ENCODE results near the gene SLC26A8.

The SLC26A8 gene

DNA sequence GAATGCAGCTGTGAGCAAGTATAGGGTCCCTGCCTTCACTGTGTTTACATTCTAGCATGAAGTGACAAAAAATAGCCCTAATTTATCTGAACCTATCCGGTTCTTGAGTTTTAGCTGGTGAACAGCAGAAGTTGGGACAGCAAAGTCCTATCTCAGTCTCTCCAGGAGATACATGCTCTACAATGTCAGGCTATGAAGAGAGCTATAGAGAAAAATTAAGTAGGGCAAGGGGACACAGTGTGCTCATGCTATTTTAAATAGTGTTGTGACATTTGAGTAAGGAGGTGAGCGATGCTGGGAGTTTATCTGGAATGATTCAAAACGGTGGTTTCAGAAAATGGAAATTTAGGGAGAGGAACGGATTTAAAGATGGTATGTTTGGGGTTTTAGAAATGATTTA lies 124.0 kb downstream of the SLC26A8 start:
- in situ Hi-C loops (cut with MboI; ENCODE audit: low pct_unique_long_range_greater_than_20kb, low sequenced_read_pairs): no loop called here
- DNase-seq: no peak

DNA sequence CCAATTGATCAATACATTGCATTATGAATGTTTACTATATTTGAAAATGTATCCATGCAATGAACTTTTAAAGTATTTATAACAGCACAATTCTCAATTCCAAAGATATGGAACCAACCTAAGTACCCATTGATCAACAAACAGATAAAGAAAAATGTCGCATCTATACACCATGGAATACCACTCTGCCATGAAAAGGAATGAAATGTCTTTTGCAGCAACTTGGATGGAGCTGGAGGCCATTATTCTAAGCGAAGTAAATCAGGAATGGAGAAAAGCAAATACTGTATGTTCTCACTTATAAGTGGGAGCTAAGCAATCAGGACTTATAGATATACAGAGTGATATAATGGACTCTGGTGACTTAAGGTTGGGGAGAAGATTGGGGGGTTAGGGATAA lies 126.4 kb downstream of the SLC26A8 start:
- in situ Hi-C loops (cut with MboI; ENCODE audit: low pct_unique_long_range_greater_than_20kb, low sequenced_read_pairs): no loop called here
- no peak for DNase-seq

DNA sequence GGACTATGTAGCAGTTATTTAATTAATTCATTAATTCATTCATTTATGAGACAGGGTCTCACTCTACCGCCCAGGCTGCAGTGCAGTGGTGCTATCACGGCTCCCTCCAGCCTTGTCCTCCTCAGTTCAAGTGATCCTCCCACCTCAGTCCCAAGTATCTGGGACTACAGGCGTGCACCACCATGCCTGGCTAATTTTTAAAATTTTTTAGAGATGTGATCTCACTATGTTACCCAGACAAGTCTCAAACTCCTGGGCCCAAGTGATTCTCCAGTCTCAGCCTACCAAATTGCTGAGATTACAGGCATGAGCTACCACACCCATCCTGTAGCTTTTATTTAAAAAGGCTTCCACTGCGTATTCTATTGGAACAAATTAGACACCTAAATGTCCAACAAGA lies 127.0 kb downstream of the SLC26A8 start:
- DNase-seq: no peak
- in situ Hi-C loops (cut with MboI; ENCODE audit: low pct_unique_long_range_greater_than_20kb, low sequenced_read_pairs): no loop called here

DNA sequence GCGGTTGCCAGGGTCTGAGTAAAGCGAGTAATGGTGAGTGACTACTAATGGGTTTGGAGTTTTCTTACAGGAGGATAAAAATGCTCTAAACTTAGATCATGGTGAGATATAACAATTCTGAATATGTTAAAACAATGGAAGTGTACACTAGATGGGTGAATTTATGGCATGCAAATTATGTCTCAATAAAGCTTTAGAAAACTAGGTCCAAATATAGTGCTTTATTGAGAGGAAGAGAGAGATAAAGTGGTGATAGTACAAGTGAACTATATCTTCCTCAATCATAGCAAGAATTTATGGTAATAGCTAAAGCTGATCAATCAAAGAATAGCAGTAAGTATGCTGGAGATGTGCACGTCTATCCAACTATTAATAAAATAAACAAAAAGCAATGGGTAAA lies 127.4 kb downstream of the SLC26A8 start:
- in situ Hi-C loops (cut with MboI; ENCODE audit: low pct_unique_long_range_greater_than_20kb, low sequenced_read_pairs): no loop called here
- no peak for DNase-seq

DNA sequence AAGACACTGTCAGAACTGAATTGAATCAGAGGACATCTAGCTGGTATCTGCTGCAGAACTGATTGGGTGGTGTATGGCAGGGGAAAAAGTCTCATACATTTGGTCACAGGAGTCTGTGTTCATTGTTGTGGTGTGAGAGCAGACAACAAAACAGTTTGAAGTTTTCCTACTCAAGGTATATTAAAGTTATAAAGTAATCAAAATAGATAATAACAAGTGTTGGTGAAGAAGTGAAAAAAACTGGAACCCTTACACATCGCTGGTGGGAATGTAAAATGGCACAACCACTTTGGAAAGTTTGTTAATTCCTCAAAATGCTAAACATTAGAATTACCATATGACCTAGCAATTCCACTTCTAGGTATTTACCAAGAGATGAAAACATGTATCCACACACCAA lies 128.2 kb downstream of the SLC26A8 start:
- in situ Hi-C loops (cut with MboI; ENCODE audit: low pct_unique_long_range_greater_than_20kb, low sequenced_read_pairs): no loop called here
- DNase-seq: no peak

DNA sequence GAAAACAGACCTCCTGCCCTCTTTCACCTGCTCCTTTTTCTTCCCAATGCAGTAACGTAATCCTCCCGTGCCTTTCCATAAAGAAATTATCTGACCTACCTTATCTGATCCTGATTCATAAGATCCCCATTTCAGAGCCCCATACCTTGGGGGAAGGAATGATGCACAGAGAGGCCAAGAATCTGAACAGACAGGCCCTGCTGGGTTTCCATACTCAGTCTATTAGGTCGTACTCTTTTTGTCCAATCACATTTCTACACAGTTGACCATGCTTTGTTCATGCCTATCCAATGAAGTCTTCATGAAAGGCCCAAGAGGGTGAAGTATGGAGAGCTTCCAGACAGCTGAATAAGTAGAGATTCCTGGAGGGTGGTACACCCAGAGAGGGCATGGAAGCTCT lies 128.9 kb downstream of the SLC26A8 start:
- DNase-seq: no peak
- in situ Hi-C loops (cut with MboI; ENCODE audit: low pct_unique_long_range_greater_than_20kb, low sequenced_read_pairs): no loop called here

DNA sequence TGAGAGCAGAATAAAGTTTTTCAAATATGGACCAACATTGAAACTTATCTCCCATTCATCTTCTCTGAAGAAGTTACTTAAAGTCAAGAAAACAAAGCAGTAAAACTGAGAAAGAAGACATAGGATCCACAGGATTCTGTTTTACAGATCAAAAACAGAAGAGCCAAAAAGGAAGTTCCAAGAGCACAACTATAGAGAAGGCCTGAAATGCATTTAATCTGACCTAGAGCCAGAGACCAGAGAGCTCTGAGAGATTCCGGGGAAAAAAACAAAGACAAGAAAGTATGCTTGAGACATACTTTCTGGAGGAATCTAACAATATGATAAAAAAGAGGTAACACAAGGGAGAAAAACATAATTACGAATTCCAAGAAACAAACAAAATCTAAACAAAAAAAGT lies 129.7 kb downstream of the SLC26A8 start:
- DNase-seq: no peak
- in situ Hi-C loops (cut with MboI; ENCODE audit: low pct_unique_long_range_greater_than_20kb, low sequenced_read_pairs): no loop called here

Measured in KBM-7 (cell line).